H1 (cell line): ENCODE data around the gene TNKS2. TPM values are rescaled to one million over a fixed set of nuclear protein-coding genes. Genes with fewer than 3 reads are reported as not detected.

Experiments
- CTCF ChIA-PET: fragments of 300-600 bp; sonication (Branson Sonifier 250); formaldehyde crosslinking; loops from one replicate; lab custom pipeline; 2021; ENCODE audit not compliant: partially characterized antibody; lab: Charles Lee
- POLR2A ChIA-PET: fragments of 300-600 bp; sonication (Branson Sonifier 250); formaldehyde crosslinking; loops from one replicate; lab custom pipeline; 2021; ENCODE audit warnings: inconsistent platforms; ENCODE audit not compliant: partially characterized antibody; lab: Charles Lee
- DNase-seq, 2 experiments: peaks; one replicate each; pipeline versions ENCODE4 v3.0.0 to v3.0.0-alpha.2; 2010 to 2022; ENCODE audit warnings: low spot score in 2 of 2, low read depth in 1 of 2, mixed read lengths in 1 of 2
- FAIRE-seq: peaks from 2 replicates; lab custom pipeline; 2011; peaks lifted over from hg19 to GRCh38; lab: Jason Lieb, UNC
- H2AFZ ChIP-seq: 2 replicates; pipeline ENCODE4 v1.8.1; 2012; ENCODE audit warnings: low read length, inconsistent platforms
- H2AK5ac ChIP-seq: 2 replicates; pipeline ENCODE4 v1.6.1; 2013; ENCODE audit warnings: low read depth, low read length
- H2BK120ac ChIP-seq: replicated peaks from 2 replicates; pipeline ENCODE3; 2013; ENCODE audit warnings: low read depth, low read length, inconsistent platforms
- H2BK12ac ChIP-seq: 2 replicates; pipeline ENCODE4 v1.6.1; 2013; ENCODE audit warnings: low read depth, low read length
- H2BK15ac ChIP-seq: 2 replicates; pipeline ENCODE4 v1.6.1; 2013; ENCODE audit warnings: low read length
- H2BK20ac ChIP-seq: 2 replicates; pipeline ENCODE4 v1.6.1; 2013; ENCODE audit warnings: low read length
- H2BK5ac ChIP-seq: 2 replicates; pipeline ENCODE4 v1.6.1; 2013; ENCODE audit warnings: low read depth, low read length
- H3K14ac ChIP-seq: 2 replicates; pipeline ENCODE4 v1.6.1; 2013; ENCODE audit warnings: inconsistent platforms; ENCODE audit not compliant: insufficient read length
- H3K18ac ChIP-seq: 2 replicates; pipeline ENCODE4 v1.6.1; 2013; ENCODE audit warnings: low read length; ENCODE audit errors: extremely low read depth
- H3K23ac ChIP-seq: 2 replicates; pipeline ENCODE4 v1.6.1; 2013; ENCODE audit warnings: inconsistent platforms; ENCODE audit not compliant: insufficient read length
- H3K23me2 ChIP-seq: 2 replicates; pipeline ENCODE4 v1.6.1; 2013; ENCODE audit warnings: low read depth, low read length
- H3K27ac ChIP-seq: 2 replicates; pipeline ENCODE4 v1.6.1; 2011; ENCODE audit warnings: low read depth, low read length, inconsistent platforms
- H3K27me3 ChIP-seq, 4 experiments: replicated peaks in 1 of 4; 1 replicate in 1 of 4; 2 replicates in 3 of 4; pipeline versions ENCODE4 v1.6.1 to v1.8.1; 2011 to 2013; ENCODE audit warnings: low read length in 3 of 4, mild to moderate bottlenecking in 3 of 4, inconsistent platforms in 2 of 4, mixed read lengths in 2 of 4, moderate library complexity in 1 of 4; ENCODE audit not compliant: control insufficient read depth in 3 of 4, insufficient read depth in 3 of 4; ENCODE audit errors: extremely low read depth in 1 of 4
- H3K36me3 ChIP-seq, 4 experiments: 2 replicates each; pipeline versions ENCODE4 v1.6.1 to v1.8.1; 2011 to 2013; ENCODE audit warnings: mild to moderate bottlenecking in 4 of 4, low read length in 3 of 4, moderate library complexity in 2 of 4, control low read depth in 1 of 4, inconsistent platforms in 1 of 4; ENCODE audit not compliant: insufficient read depth in 4 of 4, control insufficient read depth in 2 of 4
- H3K4ac ChIP-seq: replicated peaks from 2 replicates; pipeline ENCODE3; 2013; ENCODE audit warnings: low read length, low read depth, mixed read lengths, inconsistent platforms; ENCODE audit not compliant: insufficient read length
- H3K4me1 ChIP-seq, 4 experiments: replicated peaks in 1 of 4; 1 replicate in 1 of 4; 2 replicates in 3 of 4; pipeline versions ENCODE4 v1.6.1 to v1.8.1; 2011 to 2013; ENCODE audit warnings: low read length in 3 of 4, inconsistent platforms in 2 of 4, mixed read lengths in 1 of 4; ENCODE audit not compliant: insufficient read depth in 4 of 4, control insufficient read depth in 3 of 4
- H3K4me2 ChIP-seq, 2 experiments: 2 replicates each; pipeline versions ENCODE4 v1.6.1 to v1.8.1; 2011 to 2013; ENCODE audit warnings: low read depth in 2 of 2, low read length in 2 of 2, control low read depth in 1 of 2, inconsistent platforms in 1 of 2, mild to moderate bottlenecking in 1 of 2; ENCODE audit not compliant: insufficient read depth in 1 of 2
- H3K4me3 ChIP-seq, 4 experiments: fragments of 200-600, 300-600 bp in 1 of 4; sonication (generic), shearing (Covaris generic), sonication (Bioruptor Twin) in 1 of 4; 2 replicates each; pipeline versions ENCODE4 v1.5.1 to v1.8.1; 2011 to 2016; ENCODE audit warnings: low read length in 4 of 4, low read depth in 3 of 4, control low read depth in 2 of 4, inconsistent platforms in 2 of 4, mild to moderate bottlenecking in 2 of 4, mixed read lengths in 1 of 4, moderate library complexity in 1 of 4; ENCODE audit not compliant: insufficient read depth in 2 of 4; ENCODE audit errors: extremely low read depth in 1 of 4
- H3K56ac ChIP-seq: replicated peaks from 2 replicates; pipeline ENCODE3; 2013; ENCODE audit warnings: low read depth, mild to moderate bottlenecking, mixed read lengths, low read length, inconsistent platforms; ENCODE audit not compliant: insufficient read length
- H3K79me1 ChIP-seq: 2 replicates; pipeline ENCODE4 v1.6.1; 2013; ENCODE audit warnings: low read depth, low read length, control low read depth
- H3K79me2 ChIP-seq, 2 experiments: 2 replicates each; pipeline versions ENCODE4 v1.6.1 to v1.8.1; 2012 to 2013; ENCODE audit warnings: low read length in 2 of 2, mild to moderate bottlenecking in 2 of 2, inconsistent platforms in 1 of 2; ENCODE audit not compliant: insufficient read depth in 2 of 2, control insufficient read depth in 1 of 2
- H3K9ac ChIP-seq, 4 experiments: replicated peaks in 1 of 4; 1 replicate in 1 of 4; 2 replicates in 3 of 4; pipeline versions ENCODE4 v1.6.1 to v1.8.1; 2011 to 2013; ENCODE audit warnings: low read depth in 3 of 4, low read length in 3 of 4, control low read depth in 2 of 4, mild to moderate bottlenecking in 2 of 4, moderate library complexity in 2 of 4, inconsistent platforms in 1 of 4; ENCODE audit errors: extremely low read depth in 1 of 4
- H3K9me3 ChIP-seq, 2 experiments: 2 replicates each; pipeline versions ENCODE4 v1.6.1 to v1.8.1; 2012 to 2013; ENCODE audit warnings: mild to moderate bottlenecking in 2 of 2, moderate library complexity in 2 of 2, control low read depth in 1 of 2, inconsistent platforms in 1 of 2, low read depth in 1 of 2, low read length in 1 of 2, mixed read lengths in 1 of 2; ENCODE audit not compliant: insufficient read depth in 2 of 2
- H4K20me1 ChIP-seq, 2 experiments: replicated peaks in 1 of 2; 2 replicates each; pipeline versions ENCODE3 to v1.8.1; 2011 to 2013; ENCODE audit warnings: inconsistent platforms in 2 of 2, low read length in 2 of 2, mild to moderate bottlenecking in 1 of 2; ENCODE audit not compliant: insufficient read depth in 2 of 2, control insufficient read depth in 1 of 2
- H4K5ac ChIP-seq: 2 replicates; pipeline ENCODE4 v1.6.1; 2013; ENCODE audit warnings: low read length, low read depth, mixed read lengths, inconsistent platforms; ENCODE audit not compliant: insufficient read length
- H4K8ac ChIP-seq: 2 replicates; pipeline ENCODE4 v1.8.0; 2013; ENCODE audit warnings: mild to moderate bottlenecking, moderate library complexity, low read length, inconsistent platforms; ENCODE audit not compliant: insufficient read depth; ENCODE audit errors: extremely low read depth
- H4K91ac ChIP-seq: replicated peaks from 2 replicates; pipeline ENCODE3; 2013; ENCODE audit warnings: low read length, mixed read lengths, inconsistent platforms; ENCODE audit not compliant: insufficient read length
- BCL11A ChIP-seq, 2 experiments: IDR thresholded peaks; one replicate each; pipeline ENCODE4 v1.6.1; 2011; ENCODE audit warnings: low read depth in 2 of 2, low read length in 2 of 2, mild to moderate bottlenecking in 2 of 2
- CEBPB ChIP-seq: IDR thresholded peaks from 2 replicates; pipeline ENCODE4 v1.6.1; 2012; ENCODE audit warnings: low read depth, low read length
- GABPA ChIP-seq: IDR thresholded peaks from 2 replicates; pipeline ENCODE4 v1.6.1; 2011; ENCODE audit warnings: mild to moderate bottlenecking, low read length, moderate library complexity, borderline replicate concordance; ENCODE audit not compliant: insufficient read depth
- MAX ChIP-seq: IDR thresholded peaks from 2 replicates; pipeline ENCODE4 v1.6.1; 2012; ENCODE audit warnings: inconsistent platforms
- RAD21 ChIP-seq, 2 experiments: IDR thresholded peaks in 1 of 2; conservative IDR thresholded peaks in 1 of 2; 2 replicates each; pipeline ENCODE4 v1.6.1; 2011; ENCODE audit warnings: low read depth in 2 of 2, low read length in 2 of 2, improper control_type of control experiment in 1 of 2, inconsistent platforms in 1 of 2, mild to moderate bottlenecking in 1 of 2, moderate library complexity in 1 of 2
- WGBS, 2 experiments: shearing (Covaris generic) in 1 of 2; methylation state at CpG; one replicate each; pipeline versions ENCODE4 v1.1.6 to v1.1.7; 2013 to 2015; ENCODE audit warnings: low lambda C conversion rate in 2 of 2, mixed read lengths in 2 of 2, inconsistent platforms in 1 of 2, low coverage in 1 of 2, missing lambda C conversion rate in 1 of 2; ENCODE audit not compliant: insufficient replicate concordance in 2 of 2, insufficient coverage in 1 of 2, insufficient read length in 1 of 2; ENCODE audit errors: extremely low coverage in 1 of 2, missing lambda C conversion rate in 1 of 2; 5-methylcytosine and 5-hydroxymethylcytosine counted together
- long read RNA-seq, 2 experiments: library from RNA in 1 of 2; library from capped mRNA in 1 of 2; stranded (forward); transcript quantifications; one replicate each; pipeline ENCODE4 v2.0.0, GENCODE V29; 2021; ENCODE audit warnings: inconsistent platforms in 1 of 2
- polyA minus RNA-seq, 3 experiments: library from RNA; depleted of rRNA, polyadenylated mRNA; stranded (reverse); fragments of >200 nt; gene quantifications; 1 replicate in 2 of 3; 2 replicates in 1 of 3; pipeline ENCODE4 v1.2.3, GENCODE V29; 2011
- polyA plus RNA-seq, 7 experiments: library from polyadenylated mRNA; depleted of rRNA in 3 of 7; stranded (reverse) in 5 of 7; unstranded in 2 of 7; fragments of >200 nt in 5 of 7; fragments of 200-250 nt in 2 of 7; gene quantifications; 1 replicate in 5 of 7; 2 replicates in 1 of 7; 4 replicates in 1 of 7; pipeline versions ENCODE4 v1.2.1 to v1.2.3, GENCODE V29; 2011 to 2013; ENCODE audit warnings: missing spikeins in 2 of 7, mixed read lengths in 2 of 7
- total RNA-seq: library from RNA; stranded (reverse); fragmentation: NEBNext Ultra II Directional; extraction: Animal tissue kit (Norgen Biotek cat#: 25700); gene quantifications from 2 replicates; pipeline ENCODE4 v1.2.1, GENCODE V29; 2021

TNKS2 gene
- total RNA-seq (71.8 and 73.6 TPM in 2 replicates), polyA plus RNA-seq (2011; rRNA removed) (15.9 and 23.3 TPM in 2 replicates), polyA minus RNA-seq (2011; rRNA and poly(A)+ RNA removed) (84.8 and 117 TPM in 2 replicates)
- 29.5 TPM for polyA plus RNA-seq (2011; cell fraction: cytosol; rRNA removed)
- 18.5 TPM for polyA plus RNA-seq (2011; cell fraction: nucleus; rRNA removed)
- 24.4 to 51.4 TPM (median 34.8 TPM) in 4 replicates for polyA plus RNA-seq (2012, experiment 1 of 2)
- 1.9 TPM for polyA plus RNA-seq (2012, experiment 2 of 2)
- 30.0 TPM for polyA plus RNA-seq (2013, experiment 1 of 2)
- polyA plus RNA-seq (2013, experiment 2 of 2) = 33.5 TPM
- 53.6 TPM for polyA minus RNA-seq (2011; cell fraction: cytosol; rRNA and poly(A)+ RNA removed)
- polyA minus RNA-seq (2011; cell fraction: nucleus; rRNA and poly(A)+ RNA removed) = 47.9 TPM
- long read RNA-seq, experiment 1, full-length matches to known transcripts = 9 of 51 reads
- long read RNA-seq, experiment 1, partial matches to known transcripts = 15 of 51 reads
- long read RNA-seq, experiment 1, other reads (novel, unspliced or antisense) = 27 of 51 reads
- long read RNA-seq, experiment 2, partial matches to known transcripts = 2 of 3 reads
- long read RNA-seq, experiment 2, other reads (novel, unspliced or antisense) = 1 of 3 reads

- Histone ChIP-seq H3K9me3 (no peaks in the 10 kb centered on the region), H2BK12ac (peak within 1 kb of the TSS; percentile 1; the same call in 1 of the 2 replicates), H3K79me1 (peaks cover under 1% of the 10 kb centered on the region; the same call in 1 of the 2 replicates), H3K18ac (peak within 1 kb of the TSS; percentile 91), H3K4me2 (peak within 1 kb of the TSS; percentile 71 to 85), H2BK5ac (peak within 1 kb of the TSS; percentile 96), H2BK15ac (0 out of 2 replicates have a peak within 1 kb of the TSS, but pooled peaks have one; percentile 18), H3K4me1 (peaks cover 2 to 13% (median 8%) of the 10 kb centered on the region in 4 experiments), H3K23ac (no peak within 1 kb of the TSS), H3K4me3 (peak within 1 kb of the TSS; percentile 70 to 96 (median 92)), H3K27me3 (no peaks in the 10 kb centered on the region), H3K23me2 (peaks cover 6% of the 10 kb centered on the region), H4K91ac (peak within 1 kb of the TSS; percentile 82), H3K79me2 (peaks cover 21 to 57% of the 10 kb centered on the region in 2 experiments), H3K14ac (peak within 1 kb of the TSS; percentile 100), H4K8ac (peak within 1 kb of the TSS; percentile 97; the same call in 1 of the 2 replicates), H2BK20ac (no peak within 1 kb of the TSS), H2AK5ac (no peak within 1 kb of the TSS), H2BK120ac (peak within 1 kb of the TSS; percentile 99), H3K4ac (peak within 1 kb of the TSS; percentile 87), H4K5ac (peak within 1 kb of the TSS; percentile 83), H2AFZ (peak within 1 kb of the TSS; percentile 52; the same call in 1 of the 2 replicates), H3K36me3 (peaks cover 0 to 6% (median 0%) of the 10 kb centered on the region in 4 experiments; a peak in 3 of 8 replicates), H3K56ac (peak within 1 kb of the TSS; percentile 93), H3K27ac (peak within 1 kb of the TSS; percentile 92), H3K9ac (peak within 1 kb of the TSS; percentile 89 to 99 (median 96)), H4K20me1 (peaks cover 10 to 11% of the 10 kb centered on the region in 2 experiments)
- no peak for FAIRE-seq
- ChIA-PET POLR2A (interaction anchor here (0.7 to 2.1 kb wide), 17 partner anchors 9 to 793 kb away, joined by 3 to 9 read pairs (median 4); partner anchors contain the start of gene BTAF1), CTCF (interaction anchor here (1.6 kb wide), 1 partner anchor 10 kb away, joined by 6 read pairs; no protein-coding TSS in a partner anchor)
- WGBS, 2 experiments = 3% methylated on average over 51 of the region's 64 CpGs; no CpG with 5 or more reads in 1 of the 2 experiments
- peak; percentile 90 to 97 for DNase-seq
- TF ChIP-seq RAD21 (IDR thresholded peaks at IDR 0.05 in 1 of 2, conservative IDR thresholded peaks at IDR 0.05 in 1 of 2; ENCODE audit: low read depth in 2 of 2, low read length in 2 of 2) (no peak), MAX (peak; percentile 89), GABPA (no peak), CEBPB (no peak), BCL11A (IDR thresholded peaks at IDR 0.05; ENCODE audit: low read depth in 2 of 2, low read length in 2 of 2) (no peak)
These were observed at the start of gene TNKS2 for GRCh38 chr10:91797874-91798648. TNKS2 (plus strand) TSS chr10:91798426; CDS start chr10:91798691, 265 bp downstream.
